Brain microvascular endothelial cell (primary cell): Measurements from ENCODE around the gene GALNT1.

Source experiments
- DNase-seq: peaks from one replicate; pipeline ENCODE4 v3.0.0-alpha.2; 2020
- H3K27ac ChIP-seq: fragments of 250-450 bp; sonication (Bioruptor Pico); 2 replicates; pipeline ENCODE4 v1.5.1; 2020; ENCODE audit warnings: mild to moderate bottlenecking, moderate library complexity
- H3K27me3 ChIP-seq: fragments of 250-450 bp; sonication (Bioruptor Pico); replicated peaks from 2 replicates; pipeline ENCODE4 v1.5.1; 2020; ENCODE audit warnings: mild to moderate bottlenecking
- H3K36me3 ChIP-seq: fragments of 250-450 bp; sonication (Bioruptor Pico); replicated peaks from 2 replicates; pipeline ENCODE4 v1.5.1; 2020; ENCODE audit warnings: mild to moderate bottlenecking
- H3K4me3 ChIP-seq: 2 replicates; pipeline ENCODE4 v1.5.1; 2011; ENCODE audit warnings: low read depth, mild to moderate bottlenecking, control low read depth, low read length, moderate library complexity
- in situ Hi-C: cut with HindIII; loops from 2 replicates; pipeline ENCODE4 v1.10.0; 2017; ENCODE audit warnings: low sequenced_read_pairs, low pct_ligation_motif_present
- TF ChIP-seq, protein P1 (sequence below): IDR thresholded peaks from 2 replicates; pipeline ENCODE4 v1.5.1; 2011; ENCODE audit warnings: low read depth, mild to moderate bottlenecking, moderate library complexity, low read length, control low read depth, inconsistent platforms; ENCODE audit errors: missing control alignments

The GALNT1 gene

DNA sequence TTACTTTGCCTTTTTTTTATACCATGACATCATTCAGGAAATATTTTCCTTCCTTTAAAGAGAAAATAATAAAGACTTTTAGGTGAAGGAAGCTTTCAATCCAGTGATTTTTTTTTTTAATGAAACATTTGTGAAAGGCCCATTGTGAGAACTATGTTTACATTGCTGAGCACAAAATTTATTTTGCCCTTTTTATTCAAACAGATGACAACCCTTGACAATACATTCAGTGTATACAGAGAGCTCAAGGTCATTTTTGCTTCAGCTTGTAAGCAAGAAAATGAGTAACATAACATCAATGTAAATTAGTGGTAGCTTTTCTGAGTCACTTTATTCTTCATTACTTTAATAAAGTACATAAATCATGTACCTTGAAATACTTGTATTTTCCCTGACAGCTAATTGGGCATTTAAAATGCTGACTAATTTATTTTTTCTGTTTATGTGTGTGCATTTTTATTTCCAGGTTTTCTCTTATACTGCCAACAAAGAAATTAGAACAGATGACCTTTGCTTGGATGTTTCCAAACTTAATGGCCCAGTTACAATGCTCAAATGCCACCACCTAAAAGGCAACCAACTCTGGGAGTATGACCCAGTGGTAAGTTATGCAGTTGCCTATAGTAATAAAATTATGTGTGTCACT, 121.6 kb downstream of the GALNT1 start:
- in situ Hi-C loops: no loop called here
- peaks cover 17% of the 10 kb centered on the region for H3K36me3 ChIP-seq
- TF ChIP-seq, protein P1, sequence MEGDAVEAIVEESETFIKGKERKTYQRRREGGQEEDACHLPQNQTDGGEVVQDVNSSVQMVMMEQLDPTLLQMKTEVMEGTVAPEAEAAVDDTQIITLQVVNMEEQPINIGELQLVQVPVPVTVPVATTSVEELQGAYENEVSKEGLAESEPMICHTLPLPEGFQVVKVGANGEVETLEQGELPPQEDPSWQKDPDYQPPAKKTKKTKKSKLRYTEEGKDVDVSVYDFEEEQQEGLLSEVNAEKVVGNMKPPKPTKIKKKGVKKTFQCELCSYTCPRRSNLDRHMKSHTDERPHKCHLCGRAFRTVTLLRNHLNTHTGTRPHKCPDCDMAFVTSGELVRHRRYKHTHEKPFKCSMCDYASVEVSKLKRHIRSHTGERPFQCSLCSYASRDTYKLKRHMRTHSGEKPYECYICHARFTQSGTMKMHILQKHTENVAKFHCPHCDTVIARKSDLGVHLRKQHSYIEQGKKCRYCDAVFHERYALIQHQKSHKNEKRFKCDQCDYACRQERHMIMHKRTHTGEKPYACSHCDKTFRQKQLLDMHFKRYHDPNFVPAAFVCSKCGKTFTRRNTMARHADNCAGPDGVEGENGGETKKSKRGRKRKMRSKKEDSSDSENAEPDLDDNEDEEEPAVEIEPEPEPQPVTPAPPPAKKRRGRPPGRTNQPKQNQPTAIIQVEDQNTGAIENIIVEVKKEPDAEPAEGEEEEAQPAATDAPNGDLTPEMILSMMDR: no peak

DNA sequence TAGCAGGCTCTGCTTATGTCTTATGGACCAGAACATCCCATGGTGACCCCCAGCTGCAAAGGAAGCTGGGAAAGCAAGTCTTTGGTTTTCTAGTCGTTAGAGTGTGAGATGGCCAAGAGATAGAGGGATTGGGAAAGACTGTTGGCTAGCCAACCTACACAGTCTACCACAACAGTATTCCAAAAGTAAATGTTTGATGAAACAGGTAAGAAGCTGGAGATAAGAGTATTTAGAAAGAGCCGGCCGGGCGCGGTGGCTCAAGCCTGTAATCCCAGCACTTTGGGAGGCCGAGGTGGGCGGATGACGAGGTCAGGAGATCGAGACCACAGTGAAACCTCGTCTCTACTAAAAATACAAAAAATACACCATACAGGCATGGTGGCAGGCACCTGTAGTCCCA, 124.4 kb downstream of the GALNT1 start:
- in situ Hi-C loops: no loop called here

More for the DNA sequence above, 121.6 kb downstream of the GALNT1 start:
- Histone ChIP-seq H3K27ac (no peak overlapping the region), H3K27me3 (no peaks in the 10 kb centered on the region), H3K4me3 (no peak overlapping the region)
- no peak for DNase-seq

DNA sequence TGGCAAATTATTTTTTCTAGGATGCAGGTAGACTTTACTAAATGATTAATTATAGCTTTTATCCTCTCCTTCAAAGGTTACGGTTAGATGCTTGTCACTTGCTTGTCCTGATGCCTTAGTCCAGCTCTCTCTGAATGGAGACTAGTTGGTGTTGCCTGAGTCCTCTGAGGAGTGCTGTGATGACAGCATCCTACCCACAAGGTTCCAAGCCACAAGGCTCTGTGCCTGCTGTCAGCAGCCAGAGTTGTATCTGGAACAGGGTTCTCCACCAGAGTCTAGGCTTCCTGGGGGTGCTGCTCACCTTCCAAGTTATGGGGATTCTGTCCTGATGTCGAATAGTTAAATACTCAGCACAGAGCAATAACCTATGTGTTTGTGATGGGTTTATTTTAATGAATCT, 125.7 kb downstream of the GALNT1 start:
- H3K27ac ChIP-seq: no peak overlapping the region
- TF ChIP-seq, protein P1: no peak
- no peak overlapping the region for H3K4me3 ChIP-seq
- in situ Hi-C loops: no loop called here
- no peak for DNase-seq
- no peaks in the 10 kb centered on the region for H3K27me3 ChIP-seq
- H3K36me3 ChIP-seq: peaks cover 19% of the 10 kb centered on the region

More for the DNA sequence above, 124.4 kb downstream of the GALNT1 start:
- H3K27ac ChIP-seq: no peak overlapping the region
- no peak overlapping the region for H3K4me3 ChIP-seq
- TF ChIP-seq, protein P1: no peak
- H3K27me3 ChIP-seq: no peaks in the 10 kb centered on the region
- no peak for DNase-seq
- peaks cover 15% of the 10 kb centered on the region for H3K36me3 ChIP-seq

DNA sequence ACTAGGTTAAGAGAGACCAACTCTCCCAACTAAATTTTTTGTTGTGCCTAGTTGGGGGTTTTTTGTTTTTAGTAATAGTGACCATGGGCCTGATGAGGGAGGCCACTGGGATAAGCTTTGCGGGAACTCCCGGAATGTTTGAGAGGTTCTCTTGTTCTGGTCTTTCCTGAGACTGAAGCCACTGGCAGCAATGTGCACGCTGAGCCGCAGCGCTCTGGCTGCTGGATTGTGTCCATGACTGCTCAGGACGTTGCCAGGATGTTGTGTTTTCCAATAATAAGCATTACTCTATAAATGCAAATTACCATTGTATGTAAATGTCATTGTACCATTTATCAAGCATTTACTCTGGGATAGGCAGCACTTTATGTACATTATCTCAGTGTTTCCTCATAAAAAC, 126.1 kb downstream of the GALNT1 start:
- Histone ChIP-seq H3K27ac (no peak overlapping the region), H3K27me3 (no peaks in the 10 kb centered on the region), H3K4me3 (no peak overlapping the region), H3K36me3 (peaks cover 19% of the 10 kb centered on the region)
- in situ Hi-C loops: no loop called here
- DNase-seq: no peak
- TF ChIP-seq, protein P1: no peak

DNA sequence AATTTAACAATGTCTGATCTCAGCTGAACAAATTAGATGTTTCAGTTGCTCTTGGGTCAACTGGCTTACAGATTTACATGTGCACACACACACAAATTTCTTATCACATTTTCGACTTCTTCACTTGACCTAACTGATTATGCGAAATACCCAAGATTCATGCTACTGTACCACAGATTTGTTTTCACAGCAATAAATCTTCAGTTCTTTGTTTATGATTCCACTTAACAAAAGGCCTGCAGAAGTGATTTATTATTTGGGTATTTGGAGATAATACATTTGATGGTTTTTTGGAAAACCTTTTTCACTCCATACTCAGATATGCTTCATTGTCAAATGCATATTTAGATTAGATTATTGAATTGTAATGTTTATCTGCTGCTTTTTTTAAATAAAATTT, 129.0 kb downstream of the GALNT1 start:
- H3K27me3 ChIP-seq: no peaks in the 10 kb centered on the region
- peaks cover 15% of the 10 kb centered on the region for H3K36me3 ChIP-seq
- in situ Hi-C loops: no loop called here
- H3K4me3 ChIP-seq: no peak overlapping the region
- no peak overlapping the region for H3K27ac ChIP-seq
- no peak for DNase-seq
- TF ChIP-seq, protein P1: no peak

DNA sequence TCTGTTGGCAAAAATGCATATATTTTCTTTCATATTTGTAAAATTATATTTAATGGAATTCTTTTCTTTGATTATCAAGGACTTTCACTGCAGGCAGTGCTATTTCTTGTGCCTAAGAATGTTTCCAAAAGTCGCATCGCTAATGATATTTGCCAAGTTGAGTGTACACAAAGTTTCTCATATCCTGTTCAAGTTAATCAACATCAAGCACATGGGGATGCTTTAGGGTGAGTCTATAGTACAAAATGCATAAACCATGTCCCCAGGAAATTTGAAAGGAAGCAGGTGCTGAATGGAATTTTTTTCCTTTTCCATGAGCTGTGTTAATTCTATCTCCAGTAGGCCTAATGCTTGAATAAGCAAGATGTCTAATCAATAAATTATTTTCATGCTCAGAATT, 129.7 kb downstream of the GALNT1 start:
- TF ChIP-seq, protein P1: no peak
- in situ Hi-C loops: no loop called here
- no peaks in the 10 kb centered on the region for H3K27me3 ChIP-seq

More for the DNA sequence above, 129.7 kb downstream of the GALNT1 start:
- no peak overlapping the region for H3K27ac ChIP-seq
- no peak for DNase-seq
- peaks cover 12% of the 10 kb centered on the region for H3K36me3 ChIP-seq
- H3K4me3 ChIP-seq: no peak overlapping the region
